Measurements from ENCODE around the gene DNAH2. TPM values are rescaled to one million over a fixed set of nuclear protein-coding genes. Genes with fewer than 3 reads are reported as not detected.

DNAH2 gene
- polyA plus RNA-seq, 1 of the 3 experiments (the other 2 are of a cell fraction) = 0.13 TPM

DNA sequence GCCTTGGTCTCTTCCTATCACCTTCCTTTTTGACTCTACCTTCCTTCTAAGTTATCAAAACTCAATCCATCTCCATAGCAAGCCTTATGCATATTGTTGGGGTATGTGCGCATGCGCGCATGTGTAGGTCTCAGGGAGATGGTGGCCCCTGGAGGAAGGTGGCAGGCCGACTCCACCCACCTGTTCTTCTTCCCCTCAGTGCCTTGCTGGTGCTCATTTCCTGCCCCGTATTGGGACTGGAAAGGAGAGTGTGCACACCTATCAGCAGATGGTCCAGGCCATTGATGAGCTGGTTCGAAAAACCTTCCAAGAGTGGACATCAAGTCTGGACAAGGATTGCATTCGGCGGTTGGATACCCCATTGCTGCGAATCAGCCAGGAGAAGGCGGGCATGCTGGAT, 25.2 kb downstream of the DNAH2 start:
- Histone ChIP-seq H3K9me2 (no peaks in the 10 kb centered on the region), H3K36me3 (replicated peaks in 1 of 2; ENCODE audit: control insufficient read depth in 1 of 2, insufficient read depth in 2 of 2, low read length in 1 of 2) (no peaks in the 10 kb centered on the region), H3K4me2 (no peak overlapping the region), H3K9me3 (no peaks in the 10 kb centered on the region), H3K4me3 (ENCODE audit: low read depth in 2 of 2, low read length in 1 of 2) (no peak overlapping the region), H3K27ac (ENCODE audit: low read depth in 2 of 2, low read length in 1 of 2) (no peak overlapping the region), H2AFZ (ENCODE audit: low read depth) (no peak overlapping the region), H4K20me1 (ENCODE audit: insufficient read depth) (no peaks in the 10 kb centered on the region), H3K4me1 (ENCODE audit: control insufficient read depth in 1 of 2, insufficient read depth in 2 of 2, low read depth in 1 of 2, low read length in 1 of 2) (peaks cover 0 to 21% of the 10 kb centered on the region in 2 experiments; a peak in 2 of 4 replicates), H3K9ac (no peak overlapping the region), H3F3A (replicated peaks; ENCODE audit: insufficient read depth) (peaks cover 21% of the 10 kb centered on the region), H3K79me2 (ENCODE audit: insufficient read depth) (no peaks in the 10 kb centered on the region), H3K27me3 (ENCODE audit: insufficient read depth) (peaks cover 11% of the 10 kb centered on the region; the same call in 1 of the 2 replicates)
- ChIA-PET CTCF (interaction anchor here (0.6 to 5.2 kb wide), 42 partner anchors 8 to 317 kb away, joined by 3 to 76 read pairs (median 6); partner anchors contain the start of genes CNTROB, DNAH2, EFNB3 and KDM6B), POLR2A (interaction anchor here (1.8 kb wide), 1 partner anchor 114 kb away, joined by 9 read pairs; the partner anchor contains the start of gene NAA38)
- no peak for DNase-seq
- 79% methylated on average over 7 of the region's 10 CpGs for WGBS (ENCODE audit: low lambda C conversion rate)
- no peak for TF ChIP-seq JUND (IDR thresholded peaks at IDR 0.05)
- TF ChIP-seq, protein P1, sequence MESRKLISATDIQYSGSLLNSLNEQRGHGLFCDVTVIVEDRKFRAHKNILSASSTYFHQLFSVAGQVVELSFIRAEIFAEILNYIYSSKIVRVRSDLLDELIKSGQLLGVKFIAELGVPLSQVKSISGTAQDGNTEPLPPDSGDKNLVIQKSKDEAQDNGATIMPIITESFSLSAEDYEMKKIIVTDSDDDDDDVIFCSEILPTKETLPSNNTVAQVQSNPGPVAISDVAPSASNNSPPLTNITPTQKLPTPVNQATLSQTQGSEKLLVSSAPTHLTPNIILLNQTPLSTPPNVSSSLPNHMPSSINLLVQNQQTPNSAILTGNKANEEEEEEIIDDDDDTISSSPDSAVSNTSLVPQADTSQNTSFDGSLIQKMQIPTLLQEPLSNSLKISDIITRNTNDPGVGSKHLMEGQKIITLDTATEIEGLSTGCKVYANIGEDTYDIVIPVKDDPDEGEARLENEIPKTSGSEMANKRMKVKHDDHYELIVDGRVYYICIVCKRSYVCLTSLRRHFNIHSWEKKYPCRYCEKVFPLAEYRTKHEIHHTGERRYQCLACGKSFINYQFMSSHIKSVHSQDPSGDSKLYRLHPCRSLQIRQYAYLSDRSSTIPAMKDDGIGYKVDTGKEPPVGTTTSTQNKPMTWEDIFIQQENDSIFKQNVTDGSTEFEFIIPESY (IDR thresholded peaks at IDR 0.05; ENCODE audit: borderline replicate concordance, low read depth) = no peak

DNA sequence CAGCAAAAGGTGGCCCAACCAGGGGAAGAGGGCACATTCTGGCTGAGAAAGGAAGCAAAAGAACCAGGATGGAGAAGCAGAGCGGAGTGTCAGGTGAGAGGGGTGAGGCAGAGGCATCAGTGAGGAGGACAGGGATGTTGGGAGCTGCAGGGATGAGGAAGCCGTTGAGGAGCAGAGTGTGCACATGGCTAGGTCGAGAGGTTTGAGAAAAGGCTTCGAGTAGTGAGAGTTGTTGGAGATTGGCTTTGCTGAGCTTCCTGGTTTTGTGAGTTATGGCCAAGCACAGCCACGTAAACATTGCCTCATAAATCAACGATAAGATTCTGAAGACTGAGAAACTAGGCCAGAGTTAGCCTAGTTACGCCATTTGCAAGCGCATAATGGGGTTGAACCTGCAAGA, 26.9 kb downstream of the DNAH2 start:
- no peaks in the 10 kb centered on the region for H3K9me3 ChIP-seq
- no peaks in the 10 kb centered on the region for H3K9me2 ChIP-seq
- H3K27me3 ChIP-seq (ENCODE audit: insufficient read depth) = no peaks in the 10 kb centered on the region
- H3K4me2 ChIP-seq = no peak overlapping the region
- TF ChIP-seq FOXJ3 (CRISPR knock-in tag; IDR thresholded peaks at IDR 0.05) (no peak), JUND (IDR thresholded peaks at IDR 0.05) (no peak), SIN3A (IDR thresholded peaks at IDR 0.05; ENCODE audit: borderline replicate concordance, low read depth, low read length) (no peak), RCOR1 (IDR thresholded peaks at IDR 0.05; ENCODE audit: low read length) (no peak), TCF12 (IDR thresholded peaks at IDR 0.05) (no peak), RXRA (IDR thresholded peaks at IDR 0.05; ENCODE audit: borderline replicate concordance, low read depth) (no peak), NRF1 (IDR thresholded peaks at IDR 0.05; ENCODE audit: low read depth, low read length) (no peak), NFIC (IDR thresholded peaks at IDR 0.05; ENCODE audit: borderline replicate concordance) (no peak), ELF1 (IDR thresholded peaks at IDR 0.05) (no peak), TAF1 (IDR thresholded peaks at IDR 0.05; ENCODE audit: borderline replicate concordance, low read depth, low read length) (no peak), CHD2 (IDR thresholded peaks at IDR 0.05; ENCODE audit: low read length, partially characterized antibody) (no peak), RAD21 (IDR thresholded peaks at IDR 0.05; ENCODE audit: low read length) (no peak)
- TF ChIP-seq, protein P2, sequence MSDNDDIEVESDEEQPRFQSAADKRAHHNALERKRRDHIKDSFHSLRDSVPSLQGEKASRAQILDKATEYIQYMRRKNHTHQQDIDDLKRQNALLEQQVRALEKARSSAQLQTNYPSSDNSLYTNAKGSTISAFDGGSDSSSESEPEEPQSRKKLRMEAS (IDR thresholded peaks at IDR 0.05; ENCODE audit: low read depth) = no peak
- TF ChIP-seq, protein P1 (IDR thresholded peaks at IDR 0.05; ENCODE audit: borderline replicate concordance, low read depth) = no peak
- no peak overlapping the region for H3K4me3 ChIP-seq (ENCODE audit: low read depth in 2 of 2, low read length in 1 of 2)
- peaks cover 6 to 29% of the 10 kb centered on the region in 2 experiments; a peak in 2 of 4 replicates for H3K4me1 ChIP-seq (ENCODE audit: control insufficient read depth in 1 of 2, insufficient read depth in 2 of 2, low read depth in 1 of 2, low read length in 1 of 2)
- H3K36me3 ChIP-seq (replicated peaks in 1 of 2; ENCODE audit: control insufficient read depth in 1 of 2, insufficient read depth in 2 of 2, low read length in 1 of 2) = no peaks in the 10 kb centered on the region
- H3K79me2 ChIP-seq (ENCODE audit: insufficient read depth) = no peaks in the 10 kb centered on the region
- ChIA-PET POLR2A (interaction anchor here (1.6 to 1.8 kb wide), 2 partner anchors 89 to 113 kb away, joined by 5 to 9 read pairs; partner anchors contain the start of genes KDM6B and NAA38), CTCF (interaction anchor here (0.7 to 5.2 kb wide), 37 partner anchors 10 to 297 kb away, joined by 3 to 76 read pairs (median 8); partner anchors contain the start of genes DNAH2 and KDM6B)
- 82% methylated on average over 8 of the region's 8 CpGs for WGBS (ENCODE audit: low lambda C conversion rate)
- no peak for DNase-seq
- peaks cover 32% of the 10 kb centered on the region for H3F3A ChIP-seq (replicated peaks; ENCODE audit: insufficient read depth)
- no peak overlapping the region for H2AFZ ChIP-seq (ENCODE audit: low read depth)
- H4K20me1 ChIP-seq (ENCODE audit: insufficient read depth) = no peaks in the 10 kb centered on the region
- H3K9ac ChIP-seq = no peak overlapping the region
- H3K27ac ChIP-seq (ENCODE audit: low read depth in 2 of 2, low read length in 1 of 2) = no peak overlapping the region

Measured in SK-N-SH (cell line).